ENCODE data around the gene STAT1.

DNA sequence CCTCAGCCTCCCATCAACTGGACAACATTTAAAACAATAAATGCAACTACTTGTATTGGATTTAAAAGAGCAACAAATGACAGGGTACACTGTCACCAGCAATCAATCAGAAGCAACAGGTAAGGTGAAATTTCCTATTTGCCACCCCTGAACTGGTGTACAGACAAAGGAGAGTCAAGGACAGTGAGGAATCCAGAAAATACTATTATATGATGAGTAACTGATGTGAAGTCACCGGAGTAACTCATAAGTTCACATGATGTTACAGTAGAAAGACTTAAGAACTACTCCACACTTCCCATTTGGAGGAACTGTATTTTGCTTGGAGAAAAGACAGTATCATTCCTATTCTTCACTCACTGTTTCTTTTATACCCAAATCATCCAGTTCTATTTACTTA is 4.1 kb upstream of the STAT1 start:
- TF ChIP-seq, protein P1, sequence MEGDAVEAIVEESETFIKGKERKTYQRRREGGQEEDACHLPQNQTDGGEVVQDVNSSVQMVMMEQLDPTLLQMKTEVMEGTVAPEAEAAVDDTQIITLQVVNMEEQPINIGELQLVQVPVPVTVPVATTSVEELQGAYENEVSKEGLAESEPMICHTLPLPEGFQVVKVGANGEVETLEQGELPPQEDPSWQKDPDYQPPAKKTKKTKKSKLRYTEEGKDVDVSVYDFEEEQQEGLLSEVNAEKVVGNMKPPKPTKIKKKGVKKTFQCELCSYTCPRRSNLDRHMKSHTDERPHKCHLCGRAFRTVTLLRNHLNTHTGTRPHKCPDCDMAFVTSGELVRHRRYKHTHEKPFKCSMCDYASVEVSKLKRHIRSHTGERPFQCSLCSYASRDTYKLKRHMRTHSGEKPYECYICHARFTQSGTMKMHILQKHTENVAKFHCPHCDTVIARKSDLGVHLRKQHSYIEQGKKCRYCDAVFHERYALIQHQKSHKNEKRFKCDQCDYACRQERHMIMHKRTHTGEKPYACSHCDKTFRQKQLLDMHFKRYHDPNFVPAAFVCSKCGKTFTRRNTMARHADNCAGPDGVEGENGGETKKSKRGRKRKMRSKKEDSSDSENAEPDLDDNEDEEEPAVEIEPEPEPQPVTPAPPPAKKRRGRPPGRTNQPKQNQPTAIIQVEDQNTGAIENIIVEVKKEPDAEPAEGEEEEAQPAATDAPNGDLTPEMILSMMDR (IDR thresholded peaks at IDR 0.05): no peak
- TF ChIP-seq POLR2A (IDR thresholded peaks at IDR 0.05): no peak

All from vagina (tissue), 2 donors.